Endodermal cell (in vitro differentiated cells): Measurements from ENCODE around the gene EYA2. TPM values are rescaled to one million over a fixed set of nuclear protein-coding genes. Genes with fewer than 3 reads are reported as not detected.

Source experiments
- DNase-seq: peaks from one replicate; pipeline ENCODE4 v3.0.0-alpha.2; 2017
- H3K27ac ChIP-seq: 2 replicates; pipeline ENCODE4 v1.5.1; 2013; ENCODE audit warnings: mild to moderate bottlenecking, low read depth, low read length, moderate library complexity
- H3K27me3 ChIP-seq: 2 replicates; pipeline ENCODE4 v1.6.1; 2013; ENCODE audit warnings: mild to moderate bottlenecking, low read length, moderate library complexity; ENCODE audit not compliant: insufficient read depth, control insufficient read depth, poor library complexity, severe bottlenecking
- H3K36me3 ChIP-seq: 2 replicates; pipeline ENCODE4 v1.7.0; 2013; ENCODE audit warnings: mild to moderate bottlenecking, low read length, moderate library complexity; ENCODE audit not compliant: control insufficient read depth, insufficient read depth
- H3K4me1 ChIP-seq: one replicate; pipeline ENCODE4 v1.7.0; 2013; ENCODE audit warnings: low read length; ENCODE audit not compliant: control insufficient read depth, insufficient read depth
- H3K4me3 ChIP-seq: 2 replicates; pipeline ENCODE4 v1.5.1; 2013; ENCODE audit warnings: mild to moderate bottlenecking, low read length, moderate library complexity
- H3K9ac ChIP-seq: 2 replicates; pipeline ENCODE4 v1.6.1; 2013; ENCODE audit warnings: mild to moderate bottlenecking, low read length, moderate library complexity; ENCODE audit not compliant: poor library complexity, severe bottlenecking; ENCODE audit errors: extremely low read depth
- H3K9me3 ChIP-seq: 2 replicates; pipeline ENCODE4 v1.6.1; 2013; ENCODE audit warnings: mild to moderate bottlenecking, low read length, moderate library complexity; ENCODE audit not compliant: control insufficient read depth
- H3K27ac Mint-ChIP-seq: 2 replicates; pipeline ENCODE4 v1.8.0; 2020; ENCODE audit warnings: mixed read lengths
- H3K27me3 Mint-ChIP-seq: 2 replicates; pipeline ENCODE4 v1.8.0; 2021; ENCODE audit warnings: mild to moderate bottlenecking, mixed read lengths; ENCODE audit not compliant: insufficient read depth
- H3K36me3 Mint-ChIP-seq: 2 replicates; pipeline ENCODE4 v1.8.0; 2020; ENCODE audit warnings: low read depth, mixed read lengths
- H3K4me1 Mint-ChIP-seq: 2 replicates; pipeline ENCODE4 v1.8.0; 2020; ENCODE audit warnings: mixed read lengths
- H3K4me3 Mint-ChIP-seq: 2 replicates; pipeline ENCODE4 v1.8.0; 2020; ENCODE audit warnings: mild to moderate bottlenecking, moderate library complexity, mixed read lengths
- H3K9me3 Mint-ChIP-seq: 2 replicates; pipeline ENCODE4 v1.8.0; 2020; ENCODE audit warnings: mild to moderate bottlenecking, mixed read lengths
- CTCF ChIP-seq: fragments of 200-600 bp; sonication (generic); conservative IDR thresholded peaks from 2 replicates; pipeline ENCODE4 v1.5.0; 2021; ENCODE audit warnings: antibody characterized with exemption, mild to moderate bottlenecking
- WGBS, 2 experiments: methylation state at CpG; one replicate each; pipeline versions ENCODE4 v1.1.5 to v1.1.7; 2013; ENCODE audit warnings: missing lambda C conversion rate in 2 of 2, mixed read lengths in 1 of 2; ENCODE audit not compliant: insufficient coverage in 1 of 2, insufficient read length in 1 of 2; 5-methylcytosine and 5-hydroxymethylcytosine counted together
- total RNA-seq, 2 donors: library from RNA; stranded (reverse); fragmentation: NEBNext Ultra II Directional in 1 of 2; extraction: Animal tissue kit (Norgen Biotek cat#: 25700) in 1 of 2; gene quantifications; 2 replicates in 1 of 2; 3 replicates in 1 of 2; pipeline ENCODE4 v1.2.1, GENCODE V29; 2021

The EYA2 gene
- total RNA-seq, 2 donors from 2014 or later, result 9.1 to 18.0 TPM

- H3K27me3 Mint-ChIP-seq, result peaks cover 4% of the 10 kb centered on the region
- no peak overlapping the region for H3K4me3 ChIP-seq
- H3K9ac ChIP-seq, result no peak overlapping the region
- H3K9me3 ChIP-seq, result no peaks in the 10 kb centered on the region
- peaks cover 43% of the 10 kb centered on the region for H3K36me3 ChIP-seq
- peaks cover 6% of the 10 kb centered on the region for H3K4me1 Mint-ChIP-seq
- peaks cover 42% of the 10 kb centered on the region for H3K36me3 Mint-ChIP-seq
- H3K27ac ChIP-seq, result no peak overlapping the region
- no peak overlapping the region for H3K4me3 Mint-ChIP-seq
- no peaks in the 10 kb centered on the region for H3K27me3 ChIP-seq
- no peaks in the 10 kb centered on the region for H3K9me3 Mint-ChIP-seq
- no peak overlapping the region for H3K27ac Mint-ChIP-seq
- no peaks in the 10 kb centered on the region for H3K4me1 ChIP-seq
- DNase-seq, result no peak
- TF ChIP-seq CTCF, result no peak
Measured at GRCh38 chr20:47179267-47179666, 284.6 kb downstream of the EYA2 start.

- Mint-ChIP-seq H3K27me3 (peaks cover 2% of the 10 kb centered on the region), H3K4me1 (no peaks in the 10 kb centered on the region), H3K27ac (peak overlapping the region; percentile 42), H3K9me3 (no peaks in the 10 kb centered on the region), H3K36me3 (peaks cover 43% of the 10 kb centered on the region), H3K4me3 (no peak overlapping the region)
- H3K27me3 ChIP-seq, result no peaks in the 10 kb centered on the region
- WGBS, 2 experiments, result 71% methylated on average over 1 to 5 of the region's 5 CpGs
- no peaks in the 10 kb centered on the region for H3K4me1 ChIP-seq
- H3K4me3 ChIP-seq, result no peak overlapping the region
- H3K9ac ChIP-seq, result no peak overlapping the region
- H3K9me3 ChIP-seq, result no peaks in the 10 kb centered on the region
- peak; percentile 81 for DNase-seq
- H3K36me3 ChIP-seq, result peaks cover 40% of the 10 kb centered on the region
- TF ChIP-seq CTCF, result no peak
- no peak overlapping the region for H3K27ac ChIP-seq
Measured at GRCh38 chr20:47181056-47181862, 286.6 kb downstream of the EYA2 start.

GRCh38 chr20:47183367-47183766 lies 288.7 kb downstream of the EYA2 start:
- Mint-ChIP-seq H3K4me3 (no peak overlapping the region), H3K4me1 (peaks cover 2% of the 10 kb centered on the region), H3K27ac (no peak overlapping the region), H3K27me3 (peaks cover 2% of the 10 kb centered on the region), H3K9me3 (no peaks in the 10 kb centered on the region), H3K36me3 (peaks cover 45% of the 10 kb centered on the region)
- Histone ChIP-seq H3K4me3 (no peak overlapping the region), H3K4me1 (peaks cover 5% of the 10 kb centered on the region), H3K36me3 (peaks cover 46% of the 10 kb centered on the region), H3K27ac (no peak overlapping the region), H3K9ac (no peak overlapping the region), H3K27me3 (no peaks in the 10 kb centered on the region), H3K9me3 (no peaks in the 10 kb centered on the region)
- no peak for DNase-seq
- WGBS, 2 experiments, result 76 to 95% methylated on average over 5 to 9 of the region's 9 CpGs
- TF ChIP-seq CTCF, result no peak
